ENCODE data around the gene LOXHD1. TPM values are rescaled to one million over a fixed set of nuclear protein-coding genes. Genes with fewer than 3 reads are reported as not detected.

The LOXHD1 gene
- total RNA-seq, 1 donor from 2014 or later: not detected

DNA sequence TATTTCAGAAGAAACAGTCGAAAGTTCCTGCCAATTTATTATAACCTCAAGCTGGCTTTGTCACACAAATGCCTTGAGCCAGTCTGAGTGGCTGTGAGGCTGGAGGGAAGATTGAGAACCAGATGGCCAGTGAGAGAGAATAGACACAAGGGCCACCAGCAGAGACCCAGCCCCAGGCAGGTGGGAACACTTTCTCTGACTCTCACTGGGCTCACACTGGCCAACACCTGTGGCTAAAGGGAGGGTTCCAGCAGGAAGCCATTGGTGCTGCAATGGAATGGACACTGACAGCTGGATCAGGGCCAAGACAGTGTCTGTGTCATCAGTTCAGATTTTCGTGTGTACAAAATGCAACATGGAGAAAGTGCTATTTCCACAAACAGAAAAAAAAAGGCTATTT is 29.9 kb downstream of the LOXHD1 start:
- DNase-seq (ENCODE audit: extremely low spot score, unreplicated experiment): peak; percentile 18
- TF ChIP-seq, protein P1, sequence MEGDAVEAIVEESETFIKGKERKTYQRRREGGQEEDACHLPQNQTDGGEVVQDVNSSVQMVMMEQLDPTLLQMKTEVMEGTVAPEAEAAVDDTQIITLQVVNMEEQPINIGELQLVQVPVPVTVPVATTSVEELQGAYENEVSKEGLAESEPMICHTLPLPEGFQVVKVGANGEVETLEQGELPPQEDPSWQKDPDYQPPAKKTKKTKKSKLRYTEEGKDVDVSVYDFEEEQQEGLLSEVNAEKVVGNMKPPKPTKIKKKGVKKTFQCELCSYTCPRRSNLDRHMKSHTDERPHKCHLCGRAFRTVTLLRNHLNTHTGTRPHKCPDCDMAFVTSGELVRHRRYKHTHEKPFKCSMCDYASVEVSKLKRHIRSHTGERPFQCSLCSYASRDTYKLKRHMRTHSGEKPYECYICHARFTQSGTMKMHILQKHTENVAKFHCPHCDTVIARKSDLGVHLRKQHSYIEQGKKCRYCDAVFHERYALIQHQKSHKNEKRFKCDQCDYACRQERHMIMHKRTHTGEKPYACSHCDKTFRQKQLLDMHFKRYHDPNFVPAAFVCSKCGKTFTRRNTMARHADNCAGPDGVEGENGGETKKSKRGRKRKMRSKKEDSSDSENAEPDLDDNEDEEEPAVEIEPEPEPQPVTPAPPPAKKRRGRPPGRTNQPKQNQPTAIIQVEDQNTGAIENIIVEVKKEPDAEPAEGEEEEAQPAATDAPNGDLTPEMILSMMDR (conservative IDR thresholded peaks at IDR 0.05): no peak
- H3K4me1 Mint-ChIP-seq (ENCODE audit: unreplicated experiment): no peaks in the 10 kb centered on the region
- peaks cover 28% of the 10 kb centered on the region for H3K27me3 Mint-ChIP-seq
- no peaks in the 10 kb centered on the region for H3K36me3 Mint-ChIP-seq
- no peak overlapping the region for H3K27ac Mint-ChIP-seq
- no peak overlapping the region for H3K4me3 Mint-ChIP-seq
- H3K9me3 Mint-ChIP-seq: no peaks in the 10 kb centered on the region

DNA sequence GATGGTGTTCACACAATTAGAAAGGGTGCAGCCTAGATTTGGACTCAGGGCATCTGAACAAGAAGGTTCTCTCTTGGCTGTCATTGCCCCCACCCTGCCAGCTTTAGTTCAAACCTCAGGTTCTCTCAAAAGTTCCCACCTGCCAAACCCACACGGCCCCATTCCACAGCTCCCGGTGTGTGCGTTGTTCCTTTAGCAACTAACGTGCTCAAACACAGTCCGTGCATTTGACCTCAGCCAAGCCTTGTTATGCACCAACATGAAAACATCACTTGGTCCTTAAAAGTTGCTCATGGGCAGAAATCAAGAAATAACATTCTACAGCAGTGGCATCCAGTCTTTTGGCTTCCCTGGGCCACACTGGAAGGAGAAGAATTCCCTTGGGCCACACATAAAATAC is 32.0 kb downstream of the LOXHD1 start:
- H3K27ac Mint-ChIP-seq: no peak overlapping the region

DNA sequence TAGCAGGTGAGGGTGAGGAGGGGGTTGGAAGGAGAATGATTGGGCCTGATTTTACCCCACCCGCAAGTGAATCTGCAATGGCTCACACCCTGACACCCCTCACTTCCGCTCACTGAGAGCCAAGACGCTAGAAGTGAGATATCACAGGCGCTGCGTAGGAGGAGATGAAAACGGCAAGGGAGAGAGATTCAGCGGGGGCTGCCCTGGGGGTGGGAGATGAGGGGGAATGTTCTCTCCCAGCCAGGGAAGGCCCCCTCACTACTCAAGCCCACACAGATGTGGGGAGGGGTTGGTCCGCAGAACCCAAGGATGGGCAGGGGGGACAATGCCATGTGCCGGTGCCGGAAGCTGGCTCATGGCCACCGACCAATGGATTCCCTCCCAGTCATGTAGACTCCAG is 32.9 kb downstream of the LOXHD1 start:
- no peak overlapping the region for H3K4me3 Mint-ChIP-seq
- H3K4me1 Mint-ChIP-seq (ENCODE audit: unreplicated experiment): no peaks in the 10 kb centered on the region
- no peaks in the 10 kb centered on the region for H3K9me3 Mint-ChIP-seq
- TF ChIP-seq, protein P1 (conservative IDR thresholded peaks at IDR 0.05): no peak
- DNase-seq (ENCODE audit: extremely low spot score, unreplicated experiment): peak; percentile 62
- H3K27me3 Mint-ChIP-seq: peaks cover 22% of the 10 kb centered on the region
- H3K27ac Mint-ChIP-seq: no peak overlapping the region
- no peaks in the 10 kb centered on the region for H3K36me3 Mint-ChIP-seq

More for the DNA sequence above, 32.0 kb downstream of the LOXHD1 start:
- peaks cover 22% of the 10 kb centered on the region for H3K27me3 Mint-ChIP-seq
- no peaks in the 10 kb centered on the region for H3K4me1 Mint-ChIP-seq (ENCODE audit: unreplicated experiment)
- TF ChIP-seq, protein P1 (conservative IDR thresholded peaks at IDR 0.05): no peak
- no peaks in the 10 kb centered on the region for H3K9me3 Mint-ChIP-seq
- DNase-seq (ENCODE audit: extremely low spot score, unreplicated experiment): peak; percentile 29
- H3K4me3 Mint-ChIP-seq: no peak overlapping the region
- no peaks in the 10 kb centered on the region for H3K36me3 Mint-ChIP-seq

DNA sequence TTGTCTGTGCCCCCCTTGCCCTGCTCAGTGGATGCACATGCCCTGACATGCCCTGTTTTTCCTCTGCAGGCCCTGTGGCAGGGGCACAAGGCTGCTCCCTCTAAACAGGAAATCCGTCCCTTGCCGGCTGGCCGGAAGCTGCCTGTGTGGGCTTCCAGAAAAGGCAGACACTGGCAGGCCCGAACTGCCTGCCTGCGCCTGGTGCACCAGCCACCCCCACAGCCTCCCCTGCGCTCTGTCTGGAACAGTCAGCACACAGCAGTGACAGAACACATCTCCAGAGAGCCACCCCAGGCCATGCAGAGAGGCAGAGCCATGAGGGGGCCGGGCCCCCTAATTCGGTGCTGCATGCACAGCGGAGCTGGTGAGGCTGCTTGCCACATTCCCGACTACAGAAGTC is 33.5 kb downstream of the LOXHD1 start:
- no peak overlapping the region for H3K4me3 Mint-ChIP-seq
- DNase-seq (ENCODE audit: extremely low spot score, unreplicated experiment): peak; percentile 67
- peaks cover 19% of the 10 kb centered on the region for H3K27me3 Mint-ChIP-seq
- H3K36me3 Mint-ChIP-seq: no peaks in the 10 kb centered on the region
- no peaks in the 10 kb centered on the region for H3K4me1 Mint-ChIP-seq (ENCODE audit: unreplicated experiment)
- no peak overlapping the region for H3K27ac Mint-ChIP-seq
- no peaks in the 10 kb centered on the region for H3K9me3 Mint-ChIP-seq
- TF ChIP-seq, protein P1 (conservative IDR thresholded peaks at IDR 0.05): no peak

DNA sequence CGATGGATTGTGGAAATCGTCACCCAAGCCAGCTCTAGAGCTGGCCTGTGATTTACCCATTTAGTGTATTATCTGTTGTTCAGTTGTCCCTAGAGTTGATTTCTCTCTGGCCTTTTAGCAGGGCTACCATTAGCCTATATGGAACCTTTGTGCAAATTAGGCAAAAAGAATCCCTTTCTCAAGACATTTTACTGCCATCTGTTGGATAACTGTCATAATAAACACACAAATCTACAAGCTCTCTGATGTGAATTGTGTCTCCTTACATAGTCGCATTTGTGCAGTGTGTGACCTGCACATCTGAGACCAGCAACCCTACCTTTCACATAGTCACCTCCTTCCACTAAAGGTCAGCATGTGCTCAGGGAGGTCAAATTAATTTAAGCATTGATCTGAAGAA is 34.0 kb downstream of the LOXHD1 start:
- TF ChIP-seq, protein P1 (conservative IDR thresholded peaks at IDR 0.05): peak; percentile 53
- Mint-ChIP-seq H3K36me3 (no peaks in the 10 kb centered on the region), H3K4me3 (no peak overlapping the region), H3K4me1 (ENCODE audit: unreplicated experiment) (no peaks in the 10 kb centered on the region), H3K27ac (no peak overlapping the region), H3K9me3 (no peaks in the 10 kb centered on the region), H3K27me3 (peaks cover 19% of the 10 kb centered on the region)
- DNase-seq (ENCODE audit: extremely low spot score, unreplicated experiment): no peak

DNA sequence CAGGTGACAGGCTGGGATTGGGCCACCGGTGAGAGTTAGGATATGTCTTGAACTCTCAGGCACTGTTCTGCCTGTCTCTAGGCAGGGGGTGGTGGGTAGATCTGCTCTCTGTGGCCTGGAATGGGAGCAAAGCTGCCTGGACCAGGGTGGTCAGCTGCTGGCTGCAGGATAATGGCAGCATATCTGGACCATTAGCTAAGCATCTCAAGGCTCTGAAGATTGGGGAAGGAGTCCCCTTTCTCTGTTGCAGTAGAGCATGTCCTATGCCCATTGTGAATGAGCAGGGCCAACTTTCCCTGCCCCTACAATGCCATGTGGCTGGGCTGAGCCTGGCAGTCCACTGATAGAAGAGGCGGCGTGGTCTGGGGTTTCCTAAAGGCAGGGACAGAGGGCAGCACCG is 34.6 kb downstream of the LOXHD1 start:
- Mint-ChIP-seq H3K9me3 (no peaks in the 10 kb centered on the region), H3K36me3 (no peaks in the 10 kb centered on the region), H3K27me3 (peaks cover 15% of the 10 kb centered on the region), H3K4me1 (ENCODE audit: unreplicated experiment) (no peaks in the 10 kb centered on the region), H3K4me3 (no peak overlapping the region), H3K27ac (no peak overlapping the region)
- TF ChIP-seq, protein P1 (conservative IDR thresholded peaks at IDR 0.05): no peak
- DNase-seq (ENCODE audit: extremely low spot score, unreplicated experiment): peak; percentile 39

Data from type B pancreatic cell (in vitro differentiated cells).